ENCODE results near the gene COTL1. TPM values are rescaled to one million over a fixed set of nuclear protein-coding genes. Genes with fewer than 3 reads are reported as not detected.

COTL1 gene
- polyA plus RNA-seq, 1 of the 3 experiments (the other 2 are of a cell fraction): 91.6 TPM

DNA sequence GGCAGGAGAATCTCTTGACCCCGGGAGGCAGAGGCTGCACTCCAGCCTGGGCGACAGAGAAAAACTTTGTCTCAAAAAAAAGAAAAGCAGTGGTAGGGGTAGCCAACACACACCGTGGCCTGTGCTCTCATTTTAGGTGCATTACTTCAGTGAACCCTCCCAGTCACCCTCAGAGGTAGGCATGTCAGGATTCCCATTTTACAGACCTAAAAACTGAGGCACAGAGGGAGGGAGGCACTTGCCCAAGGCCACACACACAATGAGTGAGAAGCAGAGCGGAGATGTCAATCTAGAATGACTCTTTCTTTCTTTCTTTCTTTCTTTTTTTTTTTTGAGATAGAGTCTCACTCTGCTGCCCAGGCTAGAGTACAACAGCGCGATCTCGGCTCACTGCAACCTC is 5.2 kb downstream of the COTL1 start (continued):
- TF ChIP-seq, protein P1, sequence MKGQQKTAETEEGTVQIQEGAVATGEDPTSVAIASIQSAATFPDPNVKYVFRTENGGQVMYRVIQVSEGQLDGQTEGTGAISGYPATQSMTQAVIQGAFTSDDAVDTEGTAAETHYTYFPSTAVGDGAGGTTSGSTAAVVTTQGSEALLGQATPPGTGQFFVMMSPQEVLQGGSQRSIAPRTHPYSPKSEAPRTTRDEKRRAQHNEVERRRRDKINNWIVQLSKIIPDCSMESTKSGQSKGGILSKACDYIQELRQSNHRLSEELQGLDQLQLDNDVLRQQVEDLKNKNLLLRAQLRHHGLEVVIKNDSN (IDR thresholded peaks at IDR 0.05; ENCODE audit: borderline replicate concordance, low read depth): no peak
- no peak for TF ChIP-seq SIN3A (IDR thresholded peaks at IDR 0.05; ENCODE audit: borderline replicate concordance, low read depth, low read length)
- TF ChIP-seq TEAD4 (IDR thresholded peaks at IDR 0.05; ENCODE audit: borderline replicate concordance, insufficient read depth): no peak
- TF ChIP-seq, protein P2, sequence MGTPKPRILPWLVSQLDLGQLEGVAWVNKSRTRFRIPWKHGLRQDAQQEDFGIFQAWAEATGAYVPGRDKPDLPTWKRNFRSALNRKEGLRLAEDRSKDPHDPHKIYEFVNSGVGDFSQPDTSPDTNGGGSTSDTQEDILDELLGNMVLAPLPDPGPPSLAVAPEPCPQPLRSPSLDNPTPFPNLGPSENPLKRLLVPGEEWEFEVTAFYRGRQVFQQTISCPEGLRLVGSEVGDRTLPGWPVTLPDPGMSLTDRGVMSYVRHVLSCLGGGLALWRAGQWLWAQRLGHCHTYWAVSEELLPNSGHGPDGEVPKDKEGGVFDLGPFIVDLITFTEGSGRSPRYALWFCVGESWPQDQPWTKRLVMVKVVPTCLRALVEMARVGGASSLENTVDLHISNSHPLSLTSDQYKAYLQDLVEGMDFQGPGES (IDR thresholded peaks at IDR 0.05; ENCODE audit: low read depth, low read length): no peak
- no peak for TF ChIP-seq GATA2 (CRISPR knock-in tag; IDR thresholded peaks at IDR 0.05)
- TF ChIP-seq RXRA (IDR thresholded peaks at IDR 0.05; ENCODE audit: borderline replicate concordance, low read depth): no peak

DNA sequence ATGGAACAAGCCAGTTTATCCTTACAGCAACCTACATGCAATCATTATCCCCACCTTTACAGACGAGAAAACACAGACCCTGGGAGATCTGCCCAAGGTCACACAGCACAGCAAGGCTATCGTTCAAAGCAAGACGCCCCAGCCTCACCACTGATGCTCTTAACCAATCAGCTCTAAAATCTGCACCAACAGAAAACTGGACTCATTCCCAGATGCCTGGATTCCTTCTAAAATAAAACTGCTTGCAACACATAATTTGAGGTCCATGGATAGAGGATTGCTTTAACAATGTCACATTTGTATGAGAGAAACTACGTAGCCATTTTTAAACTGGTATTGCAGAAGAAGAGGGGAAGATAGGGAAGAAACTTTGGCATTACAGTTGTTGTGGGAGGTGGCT is 6.8 kb downstream of the COTL1 start:
- ChIA-PET POLR2A (no interaction called here), CTCF (interaction anchor here (0.8 to 2.4 kb wide), 3 partner anchors 12 to 925 kb away, joined by 3 to 9 read pairs (median 8); no protein-coding TSS in a partner anchor)
- H2AFZ ChIP-seq (ENCODE audit: low read depth): no peak overlapping the region
- no peaks in the 10 kb centered on the region for H3K27me3 ChIP-seq (ENCODE audit: insufficient read depth)
- H3K27ac ChIP-seq (ENCODE audit: low read depth in 2 of 2, low read length in 1 of 2): no peak overlapping the region; a peak in 1 of 4 replicates
- TF ChIP-seq GATA2 (CRISPR knock-in tag; IDR thresholded peaks at IDR 0.05): peak; percentile 38; the same call in 1 of the 2 replicates
- TF ChIP-seq EP300 (IDR thresholded peaks at IDR 0.05; ENCODE audit: borderline replicate concordance in 1 of 2, low read depth in 1 of 2, low read length in 1 of 2): no peak
- H3F3A ChIP-seq (replicated peaks; ENCODE audit: insufficient read depth): peaks cover 8% of the 10 kb centered on the region
- H3K9me2 ChIP-seq: no peaks in the 10 kb centered on the region
- H3K4me1 ChIP-seq (ENCODE audit: control insufficient read depth in 1 of 2, insufficient read depth in 2 of 2, low read depth in 1 of 2, low read length in 1 of 2): peaks cover 12 to 23% of the 10 kb centered on the region in 2 experiments; a peak in 3 of 4 replicates
- no peaks in the 10 kb centered on the region for H3K9me3 ChIP-seq
- 61% methylated on average over 4 of the region's 4 CpGs for WGBS (ENCODE audit: low lambda C conversion rate)
- peaks cover 0 to 12% of the 10 kb centered on the region in 2 experiments for H3K36me3 ChIP-seq (replicated peaks in 1 of 2; ENCODE audit: control insufficient read depth in 1 of 2, insufficient read depth in 2 of 2, low read length in 1 of 2)
- H4K20me1 ChIP-seq (ENCODE audit: insufficient read depth): peaks cover 59% of the 10 kb centered on the region
- no peak overlapping the region; the same call in 1 of the 2 replicates for H3K4me2 ChIP-seq
- H3K9ac ChIP-seq: no peak overlapping the region
- H3K4me3 ChIP-seq (ENCODE audit: low read depth in 2 of 2, low read length in 1 of 2): no peak overlapping the region
- H3K79me2 ChIP-seq (ENCODE audit: insufficient read depth): peaks cover 100% of the 10 kb centered on the region
- DNase-seq: peak; percentile 59

DNA sequence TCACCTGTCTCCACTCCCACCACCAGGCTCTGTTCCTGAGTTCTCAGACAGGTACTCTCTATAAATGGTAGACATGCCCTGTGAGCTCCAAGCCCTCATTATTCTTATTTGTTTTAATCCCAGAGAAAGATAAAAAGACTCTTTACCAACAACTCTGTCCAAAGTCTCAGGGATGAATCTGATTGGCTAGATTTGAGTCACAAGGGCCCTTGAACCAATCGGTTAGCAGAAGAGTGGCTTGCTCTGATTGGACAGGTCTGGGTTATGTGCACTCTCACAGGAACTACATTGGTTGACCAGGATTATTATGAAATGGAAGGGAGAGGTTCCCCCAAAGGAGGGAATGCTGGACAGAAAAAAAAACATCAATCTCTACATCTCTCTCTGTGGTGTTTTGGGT is 7.5 kb downstream of the COTL1 start:
- Histone ChIP-seq H2AFZ (ENCODE audit: low read depth) (no peak overlapping the region), H3K4me2 (no peak overlapping the region), H3K9me3 (no peaks in the 10 kb centered on the region), H4K20me1 (ENCODE audit: insufficient read depth) (peaks cover 53% of the 10 kb centered on the region), H3F3A (replicated peaks; ENCODE audit: insufficient read depth) (peaks cover 8% of the 10 kb centered on the region), H3K9ac (no peak overlapping the region), H3K79me2 (ENCODE audit: insufficient read depth) (peaks cover 100% of the 10 kb centered on the region), H3K27ac (ENCODE audit: low read depth in 2 of 2, low read length in 1 of 2) (no peak overlapping the region), H3K27me3 (ENCODE audit: insufficient read depth) (no peaks in the 10 kb centered on the region), H3K4me1 (ENCODE audit: control insufficient read depth in 1 of 2, insufficient read depth in 2 of 2, low read depth in 1 of 2, low read length in 1 of 2) (peaks cover 12 to 21% of the 10 kb centered on the region in 2 experiments; a peak in 3 of 4 replicates), H3K4me3 (ENCODE audit: low read depth in 2 of 2, low read length in 1 of 2) (no peak overlapping the region), H3K9me2 (no peaks in the 10 kb centered on the region), H3K36me3 (replicated peaks in 1 of 2; ENCODE audit: control insufficient read depth in 1 of 2, insufficient read depth in 2 of 2, low read length in 1 of 2) (peaks cover 0 to 11% of the 10 kb centered on the region in 2 experiments)
- CTCF ChIA-PET: interaction anchor here (0.8 to 2.4 kb wide), 3 partner anchors 12 to 925 kb away, joined by 3 to 9 read pairs (median 8); no protein-coding TSS in a partner anchor
- WGBS (ENCODE audit: low lambda C conversion rate): 94% methylated on average over 1 of the region's 1 CpG
- POLR2A ChIA-PET: no interaction called here
- no peak for DNase-seq
- no peak for TF ChIP-seq MEF2A (IDR thresholded peaks at IDR 0.05; ENCODE audit: borderline replicate concordance, low read depth)
- TF ChIP-seq, protein P3, sequence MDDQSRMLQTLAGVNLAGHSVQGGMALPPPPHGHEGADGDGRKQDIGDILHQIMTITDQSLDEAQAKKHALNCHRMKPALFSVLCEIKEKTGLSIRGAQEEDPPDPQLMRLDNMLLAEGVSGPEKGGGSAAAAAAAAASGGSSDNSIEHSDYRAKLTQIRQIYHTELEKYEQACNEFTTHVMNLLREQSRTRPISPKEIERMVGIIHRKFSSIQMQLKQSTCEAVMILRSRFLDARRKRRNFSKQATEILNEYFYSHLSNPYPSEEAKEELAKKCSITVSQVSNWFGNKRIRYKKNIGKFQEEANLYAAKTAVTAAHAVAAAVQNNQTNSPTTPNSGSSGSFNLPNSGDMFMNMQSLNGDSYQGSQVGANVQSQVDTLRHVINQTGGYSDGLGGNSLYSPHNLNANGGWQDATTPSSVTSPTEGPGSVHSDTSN (IDR thresholded peaks at IDR 0.05): no peak
- TF ChIP-seq NRF1 (IDR thresholded peaks at IDR 0.05; ENCODE audit: low read depth, low read length): no peak
- TF ChIP-seq, protein P4, sequence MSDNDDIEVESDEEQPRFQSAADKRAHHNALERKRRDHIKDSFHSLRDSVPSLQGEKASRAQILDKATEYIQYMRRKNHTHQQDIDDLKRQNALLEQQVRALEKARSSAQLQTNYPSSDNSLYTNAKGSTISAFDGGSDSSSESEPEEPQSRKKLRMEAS (IDR thresholded peaks at IDR 0.05; ENCODE audit: low read depth): no peak
- no peak for TF ChIP-seq RFX5 (IDR thresholded peaks at IDR 0.05; ENCODE audit: low read length)
- TF ChIP-seq TCF12 (IDR thresholded peaks at IDR 0.05): no peak
- no peak for TF ChIP-seq RXRA (IDR thresholded peaks at IDR 0.05; ENCODE audit: borderline replicate concordance, low read depth)
- TF ChIP-seq JUND (IDR thresholded peaks at IDR 0.05): no peak
- TF ChIP-seq YY1 (IDR thresholded peaks at IDR 0.05; ENCODE audit: low read depth): no peak
- no peak for TF ChIP-seq FOSL2 (IDR thresholded peaks at IDR 0.05; ENCODE audit: borderline replicate concordance, low read depth)
- TF ChIP-seq FOXJ3 (CRISPR knock-in tag; IDR thresholded peaks at IDR 0.05): no peak
- TF ChIP-seq EZH2phosphoT487 (IDR thresholded peaks at IDR 0.05; ENCODE audit: borderline replicate concordance, low read depth): no peak
- TF ChIP-seq, protein P2 (IDR thresholded peaks at IDR 0.05; ENCODE audit: low read depth, low read length): no peak
- TF ChIP-seq, protein P5, sequence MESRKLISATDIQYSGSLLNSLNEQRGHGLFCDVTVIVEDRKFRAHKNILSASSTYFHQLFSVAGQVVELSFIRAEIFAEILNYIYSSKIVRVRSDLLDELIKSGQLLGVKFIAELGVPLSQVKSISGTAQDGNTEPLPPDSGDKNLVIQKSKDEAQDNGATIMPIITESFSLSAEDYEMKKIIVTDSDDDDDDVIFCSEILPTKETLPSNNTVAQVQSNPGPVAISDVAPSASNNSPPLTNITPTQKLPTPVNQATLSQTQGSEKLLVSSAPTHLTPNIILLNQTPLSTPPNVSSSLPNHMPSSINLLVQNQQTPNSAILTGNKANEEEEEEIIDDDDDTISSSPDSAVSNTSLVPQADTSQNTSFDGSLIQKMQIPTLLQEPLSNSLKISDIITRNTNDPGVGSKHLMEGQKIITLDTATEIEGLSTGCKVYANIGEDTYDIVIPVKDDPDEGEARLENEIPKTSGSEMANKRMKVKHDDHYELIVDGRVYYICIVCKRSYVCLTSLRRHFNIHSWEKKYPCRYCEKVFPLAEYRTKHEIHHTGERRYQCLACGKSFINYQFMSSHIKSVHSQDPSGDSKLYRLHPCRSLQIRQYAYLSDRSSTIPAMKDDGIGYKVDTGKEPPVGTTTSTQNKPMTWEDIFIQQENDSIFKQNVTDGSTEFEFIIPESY (IDR thresholded peaks at IDR 0.05; ENCODE audit: borderline replicate concordance, low read depth): no peak
- TF ChIP-seq RAD21 (IDR thresholded peaks at IDR 0.05; ENCODE audit: low read length): no peak

Data from SK-N-SH (cell line).